GM21367 (cell line): Measurements from ENCODE around the gene C6orf136.

Experiments
- ATAC-seq: cut with Tn5 transposase; IDR thresholded peaks from one replicate; pipeline ENCODE4 v1.9.1; 2021; ENCODE audit not compliant: unreplicated experiment

Gene C6orf136

DNA sequence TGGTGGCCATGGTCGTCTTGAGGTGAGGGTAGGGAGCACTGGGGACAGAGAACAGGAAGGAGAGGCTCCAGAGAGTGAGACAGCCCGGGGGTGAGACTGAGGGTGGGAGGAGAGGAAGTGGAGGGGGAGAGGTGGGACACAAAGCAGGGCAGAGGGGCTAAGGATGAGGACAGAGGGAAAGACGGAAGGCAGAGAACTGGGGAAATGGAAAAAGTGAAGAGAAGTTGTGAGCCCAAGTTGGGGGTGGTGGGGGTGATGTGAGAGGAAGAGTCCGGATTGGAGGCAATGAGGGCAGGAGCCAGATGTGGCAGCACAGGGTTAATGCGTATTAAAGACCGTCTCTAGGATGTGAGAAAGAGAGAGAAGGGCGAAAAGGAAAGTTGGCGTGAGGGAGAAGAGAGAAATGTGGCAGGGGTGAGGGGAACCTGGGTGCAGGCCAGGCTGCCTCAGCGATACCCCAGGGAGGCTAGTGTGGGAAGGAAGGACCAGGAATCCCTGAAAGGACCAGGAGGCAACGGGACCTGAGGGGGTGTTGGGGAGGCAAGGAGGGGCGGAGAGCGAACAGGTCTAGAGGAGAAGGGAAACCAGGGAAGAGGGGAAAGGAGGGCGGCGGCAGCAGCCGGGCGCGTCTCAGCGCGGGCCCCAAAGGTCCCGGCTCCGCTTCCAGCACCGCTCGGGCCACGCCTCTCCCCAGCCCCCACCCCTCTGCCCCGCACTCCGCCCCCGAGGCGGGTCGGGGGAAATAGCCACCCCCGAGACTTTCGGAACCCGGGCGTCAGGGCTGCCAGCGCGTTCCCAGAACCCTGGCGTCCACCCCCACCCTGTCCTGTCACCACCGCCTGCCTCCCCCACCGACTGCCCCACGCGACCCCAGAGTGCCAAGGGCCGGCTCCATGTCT, 39.3 kb downstream of the C6orf136 start, which contains the start of gene PPP1R18:
Gene PPP1R18, minus strand, starts transcription at position 637 of the 899 bp plus-strand sequence. Its CDS starts 627 bp downstream, at position 10.
- ATAC-seq, result no peak

DNA sequence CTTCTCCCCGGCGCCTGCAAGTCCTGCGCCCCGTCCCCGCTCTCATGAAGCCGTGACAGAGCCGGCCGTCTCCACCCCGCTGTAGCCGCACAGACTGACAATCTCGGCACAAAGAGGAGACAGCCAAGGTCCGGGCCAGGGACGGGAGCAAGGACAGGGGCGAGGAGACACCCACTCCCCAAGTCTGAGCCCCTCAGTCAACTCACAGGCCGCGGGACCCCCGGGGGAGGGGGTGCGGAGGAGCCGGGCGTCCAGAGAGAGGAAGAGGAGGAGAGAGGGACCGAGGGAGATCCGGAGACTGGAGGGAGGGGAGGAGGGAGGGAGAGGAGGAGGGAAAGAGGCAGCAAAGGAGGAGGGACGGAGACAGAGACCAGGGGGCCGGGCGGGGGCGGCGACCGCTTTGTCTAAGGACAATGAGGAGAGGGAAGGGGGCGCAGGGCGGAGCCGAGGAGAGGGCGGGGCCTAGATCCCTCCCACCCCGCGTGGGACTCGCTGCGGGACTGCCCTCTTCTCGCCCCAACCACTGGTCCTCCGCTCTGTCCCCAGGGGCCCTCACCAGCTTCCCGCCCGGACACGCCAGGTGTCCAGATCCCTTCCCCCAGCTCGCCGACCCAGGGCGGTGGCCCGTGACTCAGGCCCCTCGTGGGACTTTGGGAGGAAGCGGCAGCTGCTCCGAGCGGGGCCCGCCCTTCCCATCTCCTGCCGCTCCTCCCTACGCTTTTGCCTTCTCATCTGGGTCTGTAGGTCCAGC, 40.1 kb downstream of the C6orf136 start:
- peak; percentile 30 for ATAC-seq

DNA sequence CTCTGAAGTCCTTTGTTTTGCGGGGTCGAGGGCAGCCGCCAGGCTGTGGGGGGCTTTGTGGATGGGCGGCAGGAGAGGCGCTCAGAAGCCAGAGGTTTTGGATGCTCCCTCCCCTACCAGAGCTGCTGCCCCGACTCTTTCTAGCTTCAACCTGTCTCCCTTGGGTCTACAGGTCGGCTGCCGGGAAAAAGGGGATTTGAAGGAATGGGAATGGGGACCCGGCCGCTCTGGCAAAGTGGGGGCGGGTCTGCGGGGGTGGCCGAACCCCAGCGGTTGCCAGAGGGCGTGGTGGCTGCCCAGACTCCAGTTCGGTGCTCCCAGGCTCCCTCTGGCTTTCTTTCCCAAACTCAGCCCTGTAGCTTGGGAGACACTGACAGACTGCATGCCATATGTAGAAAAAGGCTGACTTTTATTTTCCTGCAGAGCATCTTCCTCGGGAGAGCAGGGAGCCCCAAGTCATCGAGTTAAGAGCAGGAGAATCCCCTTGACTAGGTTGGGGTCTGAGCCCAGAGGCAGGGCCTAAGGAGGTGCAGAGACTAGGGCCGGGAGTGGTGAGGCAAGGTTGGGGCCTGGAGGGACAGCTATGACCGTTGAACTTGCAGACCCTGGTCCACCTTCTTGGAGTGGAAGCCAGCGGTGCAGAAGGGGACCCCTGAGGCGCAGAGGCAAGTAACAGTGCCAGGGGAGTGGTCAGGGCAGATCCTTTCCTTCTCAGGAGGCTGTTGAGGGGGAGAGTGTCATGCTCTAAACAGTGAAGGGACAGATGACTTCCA, 40.9 kb downstream of the C6orf136 start:
- no peak for ATAC-seq

DNA sequence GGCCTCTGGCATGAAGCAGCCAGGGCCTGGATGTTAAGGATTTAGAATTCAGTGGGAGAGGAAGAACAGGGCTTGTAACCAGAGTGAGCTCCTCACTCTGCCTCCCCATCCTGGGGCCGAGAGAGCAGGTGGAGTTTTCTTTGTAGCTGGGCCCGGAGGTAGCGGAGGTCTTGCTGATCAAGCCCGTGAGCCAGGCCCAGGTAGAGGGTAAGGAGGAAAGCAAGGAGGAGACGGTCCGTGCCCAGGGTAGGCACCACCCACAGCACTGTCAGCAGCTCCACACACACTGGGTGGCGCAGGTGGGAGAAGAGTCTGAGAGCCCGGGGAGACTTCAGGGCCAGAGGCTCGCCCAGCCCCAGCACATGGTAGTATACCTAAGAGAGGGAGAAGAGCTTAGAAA, 41.6 kb downstream of the C6orf136 start:
- no peak for ATAC-seq

DNA sequence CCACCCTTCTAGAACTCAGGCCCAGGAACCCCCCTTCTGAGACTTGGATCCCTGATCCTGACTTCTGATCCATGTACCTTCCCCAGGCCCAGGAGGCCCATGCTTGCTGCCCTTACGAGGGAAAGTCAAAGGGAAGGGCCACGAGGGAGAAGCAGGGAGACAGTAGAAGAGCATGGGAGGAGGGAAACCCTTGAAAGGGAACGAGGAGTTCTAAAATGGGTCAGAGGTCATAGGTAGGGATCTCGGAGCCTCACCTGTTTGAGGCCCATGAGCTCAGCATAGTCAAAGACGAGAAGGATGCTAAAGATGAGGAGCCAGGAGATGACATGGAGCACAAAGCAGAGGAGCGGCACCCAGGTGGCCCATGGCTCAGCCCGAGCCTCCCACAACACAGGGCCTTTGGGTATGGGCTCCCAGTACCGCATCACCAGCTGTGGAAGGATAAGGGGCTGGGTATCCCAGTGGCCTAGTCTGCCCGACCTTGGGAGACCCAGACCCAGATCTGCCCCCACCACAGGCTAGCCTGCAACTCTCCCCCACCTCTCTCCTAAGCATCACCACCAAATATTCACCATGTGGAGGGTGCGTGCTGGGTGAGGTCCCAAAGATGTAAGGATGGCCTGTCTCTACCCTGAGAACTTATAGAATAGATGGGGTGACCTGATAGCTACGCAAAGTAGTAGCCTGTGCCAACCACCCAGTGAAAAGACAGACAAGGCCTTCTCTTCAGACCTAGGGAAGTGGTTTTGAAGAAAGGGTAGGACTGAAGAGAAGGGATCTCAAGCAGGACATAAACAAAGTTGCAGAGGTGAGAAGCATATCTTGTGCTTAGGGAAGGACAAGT, 42.3 kb downstream of the C6orf136 start:
- no peak for ATAC-seq

DNA sequence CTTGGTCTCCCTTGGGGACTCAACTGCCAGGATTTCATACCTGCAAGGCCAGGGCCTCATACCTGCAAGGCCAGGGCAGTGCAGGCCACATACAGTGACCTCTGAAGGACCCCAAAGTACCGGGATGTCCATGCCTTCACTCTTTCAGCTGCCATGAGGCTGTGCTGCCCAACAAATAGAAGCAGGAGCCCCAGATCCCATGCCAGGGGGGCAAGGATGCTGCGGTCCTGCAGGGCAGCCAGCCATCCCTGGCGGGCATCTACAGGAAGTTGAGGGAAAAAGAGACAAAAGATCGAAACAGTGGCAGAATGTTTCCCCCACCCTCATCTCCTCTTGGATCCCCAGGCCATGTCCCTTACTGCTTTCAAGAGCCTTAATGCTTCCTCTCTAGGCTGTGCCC, 43.1 kb downstream of the C6orf136 start:
- no peak for ATAC-seq

DNA sequence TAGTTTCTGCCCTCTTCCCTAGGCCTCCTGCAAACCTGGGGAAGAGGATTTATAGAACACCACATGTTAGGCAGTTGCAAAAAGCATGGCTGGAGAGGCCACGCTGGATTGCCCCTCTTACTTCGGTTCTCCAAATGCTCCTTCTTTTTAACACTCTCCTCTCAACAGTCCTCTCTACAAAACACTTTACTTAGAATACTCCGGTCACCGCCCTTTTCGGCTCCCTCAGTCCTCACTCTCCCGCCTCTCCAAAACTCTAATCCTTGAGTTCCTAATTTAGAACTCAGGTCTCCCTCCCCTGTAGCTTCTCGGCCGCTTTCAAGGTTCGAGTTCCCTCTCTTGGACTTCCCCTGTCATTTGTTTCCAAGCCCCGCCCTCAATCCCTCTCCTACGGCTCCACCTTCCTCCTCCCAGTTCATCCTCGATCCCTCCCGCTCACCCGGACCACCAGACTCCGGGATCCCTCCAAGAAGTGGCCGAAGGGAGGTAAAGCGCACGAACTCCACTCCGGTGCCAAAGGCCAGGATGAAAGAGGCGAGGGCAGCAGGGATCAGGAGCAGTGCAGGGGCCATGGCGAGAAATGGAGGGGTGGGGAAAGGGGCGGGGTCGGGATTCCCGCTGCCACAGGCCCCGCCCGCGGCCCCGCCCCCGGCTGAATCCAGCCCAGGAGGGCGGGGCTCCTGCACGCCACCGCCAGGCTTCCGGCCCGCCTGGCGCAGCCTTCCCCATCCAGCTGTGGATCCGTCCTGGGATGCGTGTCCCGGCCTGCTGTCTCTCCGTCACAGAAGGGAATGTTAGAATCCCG, 43.7 kb downstream of the C6orf136 start, which contains the start of gene NRM:
Gene NRM, minus strand, starts transcription at position 582 of the 805 bp plus-strand sequence. Its CDS starts 10 bp downstream, at position 572.
- ATAC-seq, result no peak

DNA sequence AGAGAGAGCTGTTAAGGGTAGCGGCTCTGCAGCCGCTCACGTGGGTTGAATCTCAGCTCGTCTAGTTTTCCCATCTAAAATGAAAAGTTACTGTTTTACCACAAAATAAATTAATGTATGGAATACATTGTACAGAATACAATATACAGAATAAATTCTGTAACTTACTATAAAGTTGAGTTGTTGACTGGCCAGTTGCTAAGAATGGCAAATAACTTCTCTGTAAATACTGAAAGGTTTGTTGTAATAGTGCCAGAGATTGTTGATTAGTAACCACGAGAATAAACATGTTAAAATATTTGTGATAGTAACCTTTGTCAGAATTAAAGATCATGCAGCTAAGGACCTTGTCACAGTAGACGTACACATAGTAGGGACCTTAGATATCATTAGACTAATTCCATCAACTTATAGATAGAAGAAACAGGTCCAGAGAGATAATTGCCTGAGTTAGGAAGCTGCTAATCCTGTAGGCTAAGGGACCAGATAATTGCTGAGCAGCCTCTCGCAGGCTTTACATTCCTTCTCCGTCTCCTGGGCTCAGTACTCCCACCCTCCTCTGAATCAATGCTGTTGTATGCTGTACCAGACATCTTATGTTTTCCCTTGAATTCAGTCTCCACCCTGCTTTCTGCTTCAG, 44.4 kb downstream of the C6orf136 start:
- no peak for ATAC-seq

DNA sequence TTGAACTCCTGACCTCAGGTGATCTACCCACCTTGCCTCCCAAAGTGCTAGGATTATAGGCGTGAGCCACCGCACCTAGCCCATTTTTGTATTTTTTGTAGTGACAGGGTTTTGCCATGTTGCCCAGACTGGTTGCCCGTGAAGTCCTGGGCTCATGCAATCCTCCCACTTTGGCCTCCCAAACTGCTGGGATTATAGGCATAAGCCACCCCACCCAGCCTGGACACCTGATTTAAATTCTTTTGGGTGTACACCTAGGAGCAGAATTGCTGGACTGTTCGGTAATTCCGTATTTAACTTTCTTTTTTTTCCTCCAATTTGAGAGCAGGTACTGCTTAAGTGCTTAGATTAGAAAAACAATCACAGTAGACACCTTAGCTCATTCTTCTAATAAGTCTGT, 49.5 kb downstream of the C6orf136 start:
- ATAC-seq, result no peak

DNA sequence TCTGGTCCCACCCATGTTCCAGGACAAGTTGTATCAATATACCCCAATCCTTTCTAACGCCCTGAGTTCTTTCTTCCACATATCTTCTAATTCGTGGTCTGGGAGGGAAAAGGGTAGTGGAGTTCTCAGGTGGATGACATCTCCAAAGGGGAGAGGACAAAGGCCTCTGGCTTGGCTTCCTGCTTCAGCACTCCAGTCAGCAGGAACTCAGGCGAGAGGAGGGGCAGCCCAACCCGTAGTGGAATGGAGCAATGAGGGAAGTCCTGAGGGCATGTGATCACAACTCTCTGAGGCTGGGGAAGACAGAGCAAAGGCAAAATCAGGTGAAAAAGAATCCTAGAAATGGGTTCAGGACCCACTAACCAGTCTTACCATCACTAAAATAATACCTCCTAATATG, 53.4 kb downstream of the C6orf136 start:
- ATAC-seq, result no peak
